Heart right ventricle (tissue), 16 donors: ENCODE results near the gene ATP11B. TPM values are rescaled to one million over a fixed set of nuclear protein-coding genes. Genes with fewer than 3 reads are reported as not detected.

ENCODE experiments used
- ATAC-seq, 8 donors: fragments of 200-7000 bp; cut with Tn5 transposase; one replicate each; pipeline ENCODE4 v1.9.1; 2020; ENCODE audit warnings: mild to moderate bottlenecking in 8 of 8, moderate library complexity in 8 of 8, moderate number of reproducible peaks in 1 of 8
- DNase-seq, 2 donors: peaks; one replicate each; pipeline ENCODE4 v3.0.0-alpha.2; 2020
- H3K27ac ChIP-seq, 10 donors: fragments of 200-600 bp; sonication (generic) in 2 of 10; one replicate each; pipeline versions ENCODE4 v1.5.0 to v1.8.0; 2020 to 2022; ENCODE audit warnings: mild to moderate bottlenecking in 3 of 10
- H3K27me3 ChIP-seq, 7 donors: fragments of 200-600 bp; one replicate each; pipeline ENCODE4 v1.8.0; 2021 to 2022; ENCODE audit warnings: mild to moderate bottlenecking in 2 of 7
- H3K36me3 ChIP-seq, 9 donors: fragments of 200-600 bp; sonication (generic) in 1 of 9; one replicate each; pipeline versions ENCODE4 v1.5.0 to v1.8.0; 2020 to 2022; ENCODE audit warnings: mild to moderate bottlenecking in 2 of 9
- H3K4me1 ChIP-seq, 9 donors: fragments of 200-600 bp; sonication (generic) in 1 of 9; one replicate each; pipeline versions ENCODE4 v1.5.0 to v1.8.0; 2020 to 2022; ENCODE audit warnings: mild to moderate bottlenecking in 4 of 9
- H3K4me3 ChIP-seq, 10 donors: fragments of 200-600 bp; sonication (generic) in 2 of 10; one replicate each; pipeline versions ENCODE4 v1.5.0 to v1.8.0; 2020 to 2022; ENCODE audit warnings: mild to moderate bottlenecking in 7 of 10, moderate library complexity in 2 of 10
- H3K9me3 ChIP-seq, 11 donors: fragments of 200-600 bp in 10 of 11; sonication (generic) in 2 of 11; one replicate each; pipeline versions ENCODE4 v1.5.0 to v1.8.0; 2013 to 2022; ENCODE audit warnings: mild to moderate bottlenecking in 2 of 11, control low read depth in 1 of 11, moderate library complexity in 1 of 11
- CTCF ChIP-seq, 9 donors: fragments of 200-600 bp; sonication (generic) in 2 of 9; IDR thresholded peaks; one replicate each; pipeline versions ENCODE4 v1.5.0 to v1.8.0; 2021 to 2022; ENCODE audit warnings: antibody characterized with exemption in 9 of 9, mild to moderate bottlenecking in 5 of 9, moderate library complexity in 1 of 9
- WGBS, 2 donors: extraction: QIAGEN DNeasy Blood & Tissue Kit; methylation state at CpG; one replicate each; pipeline ENCODE4 v1.1.7; 2013; ENCODE audit warnings: inconsistent platforms in 1 of 2; 5-methylcytosine and 5-hydroxymethylcytosine counted together
- intact Hi-C, 10 donors: fragments of 100-400 bp; cut with DNase I; formaldehyde crosslinking; loops; one replicate each; pipeline versions ENCODE4 v1.11.1 to v1.14.2; 2022
- polyA plus RNA-seq, 2 donors: library from polyadenylated mRNA; stranded (reverse); fragments of 200-250 nt; gene quantifications; one replicate each; pipeline ENCODE4 v1.2.3, GENCODE V29; 2013
- total RNA-seq, 10 donors: library from RNA; stranded (reverse); fragmentation: NEBNext Ultra II Directional in 3 of 10; extraction: Animal tissue kit (Norgen Biotek cat#: 25700) in 3 of 10; gene quantifications; one replicate each; pipeline versions ENCODE4 v1.2.1 to v1.2.4, GENCODE V29; 2021 to 2023
- donor health status: Arrhythmogenic right ventricular cardiomyopathy.
- donor health status: ischemic (EF 13 %, LVEDD 7.1; RV severe dilation, severe dysfunction).
- donor health status: healthy with polysubstance abuse.
- donor health status: DM: no; HTN: yes; CAD: no.
- donor health status: DM: no; HTN: no; CAD: no.
- donor health status: ischemic (EF 25% LVEDD 6.9; RV normal size, moderate dysfunction).
- donor health status: ischemic (EF 25% LVEDD 5.7; RV mildly dilated, moderate dysfunction).
- donor health status: healthy.
- donor health status: DM: yes; HTN: yes; CAD: no.
- donor health status: Ischemic cardiomyopathy.
- donor health status: ischemic (EF 35%, LVEDD 5.7; RV mildly dilated, moderate dysfunction).
- donor health status: nonischemic (EF 11% LVEDD 7.7; RV severe dilation, severe dysfunction).
- donor health status: DM: yes; HTN: yes; CAD: no.
- donor health status: PGD.
- donor health status: ischemic (EF 29% LVEDD 5.4; RV normal size, mild dysfunction).
- donor health status: nonischemic (EF 23%, LVEDD 6.1; RV moderate dilation, normal function).

ATP11B gene
- total and polyA plus RNA-seq, 12 donors = 5.3 to 47.8 (median 36.8) TPM

GRCh38 chr3:182768413-182768812 lies 24.9 kb upstream of the ATP11B start:
- Histone ChIP-seq H3K4me1 (no peaks in the 10 kb centered on the region), H3K27ac (no peak overlapping the region), H3K4me3 (no peak overlapping the region), H3K36me3 (no peaks in the 10 kb centered on the region), H3K9me3 (no peaks in the 10 kb centered on the region), H3K27me3 (peaks cover 0 to 4% (median 0%) of the 10 kb centered on the region in 7 donors)
- ATAC-seq (no peak), DNase-seq (no peak)
- intact Hi-C loops = no loop called here
- WGBS, 2 donors = 90 to 92% methylated on average over 1 of the region's 1 CpG
- TF ChIP-seq CTCF (IDR thresholded peaks at IDR 0.05) = no peak

GRCh38 chr3:182769673-182770072 lies 23.6 kb upstream of the ATP11B start:
- Histone ChIP-seq H3K27me3 (peaks cover 0 to 4% (median 0%) of the 10 kb centered on the region in 7 donors), H3K36me3 (no peaks in the 10 kb centered on the region), H3K4me3 (no peak overlapping the region), H3K27ac (no peak overlapping the region), H3K9me3 (no peaks in the 10 kb centered on the region), H3K4me1 (no peaks in the 10 kb centered on the region)
- ATAC-seq = no peak
- no peak for TF ChIP-seq CTCF (IDR thresholded peaks at IDR 0.05)
- WGBS, 2 donors = 49 to 67% methylated on average over 2 of the region's 2 CpGs
- intact Hi-C loops = loop anchor here in 1 of 10 donors (10.0 kb wide), 1 partner anchor 45 kb away; no protein-coding TSS in a partner anchor
- no peak for DNase-seq

- H3K4me1 ChIP-seq = no peaks in the 10 kb centered on the region
- 91 to 92% methylated on average over 1 of the region's 1 CpG for whole genome bisulfite sequencing, 2 donors
- H3K27ac ChIP-seq = no peak overlapping the region
- peaks cover 0 to under 1% (median 0%) of the 10 kb centered on the region in 11 donors for H3K9me3 ChIP-seq
- H3K36me3 ChIP-seq = no peaks in the 10 kb centered on the region
- ATAC-seq = no peak
- TF ChIP-seq CTCF (IDR thresholded peaks at IDR 0.05) = no peak
- no peak for DNase-seq
- peaks cover 0 to 30% (median 21%) of the 10 kb centered on the region in 7 donors for H3K27me3 ChIP-seq
- intact Hi-C loops = loop anchor here in 1 of 10 donors (10.0 kb wide), 1 partner anchor 67 kb away; no protein-coding TSS in a partner anchor
- no peak overlapping the region for H3K4me3 ChIP-seq
Observed at GRCh38 chr3:182782149-182782548, 11.2 kb upstream of the ATP11B start.

GRCh38 chr3:182783106-182783505 lies 10.2 kb upstream of the ATP11B start:
- intact Hi-C loops = loop anchor here in 1 of 10 donors (10.0 kb wide), 1 partner anchor 68 kb away; no protein-coding TSS in a partner anchor

More at GRCh38 chr3:182783106-182783505, 10.2 kb upstream of the ATP11B start:
- Histone ChIP-seq H3K9me3 (no peaks in the 10 kb centered on the region), H3K27ac (no peak overlapping the region), H3K4me3 (no peak overlapping the region), H3K4me1 (no peaks in the 10 kb centered on the region), H3K36me3 (no peaks in the 10 kb centered on the region), H3K27me3 (peaks cover 0 to 39% (median 24%) of the 10 kb centered on the region in 7 donors)
- WGBS, 2 donors = 88 to 94% methylated on average over 1 of the region's 1 CpG
- no peak for ATAC-seq
- no peak for DNase-seq
- no peak for TF ChIP-seq CTCF (IDR thresholded peaks at IDR 0.05)
